DOHH2 (cell line): ENCODE data around the gene TDRD10.

Source experiments
- H3F3A ChIP-seq: fragments of 200-600 bp; sonication (generic), shearing (Covaris generic); 2 replicates; pipeline ENCODE4 v1.6.0; 2016; ENCODE audit warnings: antibody characterized with exemption, mild to moderate bottlenecking; ENCODE audit not compliant: control insufficient read depth, insufficient read depth
- H3K27ac ChIP-seq: fragments of 200-600 bp; sonication (generic); 2 replicates; pipeline ENCODE4 v1.5.1; 2014; ENCODE audit warnings: low read depth, mild to moderate bottlenecking, low read length, moderate library complexity
- H3K27me3 ChIP-seq: fragments of 200-600 bp; sonication (generic); 2 replicates; pipeline ENCODE4 v1.6.1; 2014; ENCODE audit warnings: mild to moderate bottlenecking, low read length, mixed read lengths; ENCODE audit not compliant: control insufficient read depth
- H3K36me3 ChIP-seq: fragments of 200-600 bp; sonication (generic); 2 replicates; pipeline ENCODE4 v1.6.1; 2014; ENCODE audit warnings: mild to moderate bottlenecking, low read length, moderate library complexity, mixed read lengths; ENCODE audit not compliant: control insufficient read depth
- H3K4me1 ChIP-seq: fragments of 200-600 bp; sonication (generic); 2 replicates; pipeline ENCODE4 v1.6.1; 2014; ENCODE audit warnings: mild to moderate bottlenecking, low read length, mixed read lengths; ENCODE audit not compliant: control insufficient read depth
- H3K4me2 ChIP-seq: fragments of 200-600 bp; sonication (generic); 2 replicates; pipeline ENCODE4 v1.6.0; 2014; ENCODE audit warnings: mild to moderate bottlenecking, low read length, moderate library complexity
- H3K4me3 ChIP-seq: fragments of 200-600 bp; sonication (generic); 2 replicates; pipeline ENCODE4 v1.5.1; 2014; ENCODE audit warnings: mild to moderate bottlenecking, low read length, mixed read lengths
- H3K79me2 ChIP-seq: fragments of 200-600 bp; sonication (generic); 2 replicates; pipeline ENCODE4 v1.6.1; 2014; ENCODE audit warnings: mild to moderate bottlenecking, low read length, mixed read lengths; ENCODE audit not compliant: control insufficient read depth
- H3K9me2 ChIP-seq: fragments of 200-600 bp; sonication (generic); replicated peaks from 2 replicates; pipeline ENCODE4 v1.6.1; 2014; ENCODE audit warnings: mild to moderate bottlenecking, low read length, mixed read lengths; ENCODE audit not compliant: control insufficient read depth
- H3K9me3 ChIP-seq: fragments of 200-600 bp; sonication (generic); 2 replicates; pipeline ENCODE4 v1.6.1; 2014; ENCODE audit warnings: antibody characterized with exemption, low read length, mixed read lengths; ENCODE audit not compliant: control insufficient read depth, insufficient read depth
- H4K20me1 ChIP-seq: fragments of 200-600 bp; sonication (generic); 2 replicates; pipeline ENCODE4 v1.6.0; 2014; ENCODE audit warnings: low read depth, mild to moderate bottlenecking, antibody characterized with exemption, low read length, moderate library complexity; ENCODE audit not compliant: control insufficient read depth, insufficient read depth
- EZH2phosphoT487 ChIP-seq: fragments of 200-600 bp; sonication (generic); IDR thresholded peaks from 2 replicates; pipeline ENCODE4 v1.6.1; 2017; ENCODE audit warnings: borderline replicate concordance, mild to moderate bottlenecking, antibody characterized with exemption, low read length, moderate library complexity, mixed read lengths
- TF ChIP-seq, protein P1 (sequence below): fragments of 200-600 bp; sonication (generic); IDR thresholded peaks from one replicate; pipeline ENCODE4 v1.5.1; 2014; ENCODE audit warnings: antibody characterized with exemption, mild to moderate bottlenecking, low read depth, low read length; ENCODE audit not compliant: poor library complexity, severe bottlenecking

TDRD10 gene

GRCh38 chr1:154469844-154470560, 32.0 kb upstream of the TDRD10 start:
- Histone ChIP-seq H3K27ac (no peak overlapping the region), H3K27me3 (peaks cover 23% of the 10 kb centered on the region), H3K9me3 (no peaks in the 10 kb centered on the region), H3K79me2 (no peaks in the 10 kb centered on the region), H3K36me3 (no peaks in the 10 kb centered on the region), H4K20me1 (no peaks in the 10 kb centered on the region), H3K4me1 (no peaks in the 10 kb centered on the region), H3F3A (no peaks in the 10 kb centered on the region), H3K9me2 (no peaks in the 10 kb centered on the region), H3K4me2 (no peak overlapping the region), H3K4me3 (no peak overlapping the region)
- TF ChIP-seq, protein P1, sequence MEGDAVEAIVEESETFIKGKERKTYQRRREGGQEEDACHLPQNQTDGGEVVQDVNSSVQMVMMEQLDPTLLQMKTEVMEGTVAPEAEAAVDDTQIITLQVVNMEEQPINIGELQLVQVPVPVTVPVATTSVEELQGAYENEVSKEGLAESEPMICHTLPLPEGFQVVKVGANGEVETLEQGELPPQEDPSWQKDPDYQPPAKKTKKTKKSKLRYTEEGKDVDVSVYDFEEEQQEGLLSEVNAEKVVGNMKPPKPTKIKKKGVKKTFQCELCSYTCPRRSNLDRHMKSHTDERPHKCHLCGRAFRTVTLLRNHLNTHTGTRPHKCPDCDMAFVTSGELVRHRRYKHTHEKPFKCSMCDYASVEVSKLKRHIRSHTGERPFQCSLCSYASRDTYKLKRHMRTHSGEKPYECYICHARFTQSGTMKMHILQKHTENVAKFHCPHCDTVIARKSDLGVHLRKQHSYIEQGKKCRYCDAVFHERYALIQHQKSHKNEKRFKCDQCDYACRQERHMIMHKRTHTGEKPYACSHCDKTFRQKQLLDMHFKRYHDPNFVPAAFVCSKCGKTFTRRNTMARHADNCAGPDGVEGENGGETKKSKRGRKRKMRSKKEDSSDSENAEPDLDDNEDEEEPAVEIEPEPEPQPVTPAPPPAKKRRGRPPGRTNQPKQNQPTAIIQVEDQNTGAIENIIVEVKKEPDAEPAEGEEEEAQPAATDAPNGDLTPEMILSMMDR, result no peak
- TF ChIP-seq EZH2phosphoT487, result no peak

DNA sequence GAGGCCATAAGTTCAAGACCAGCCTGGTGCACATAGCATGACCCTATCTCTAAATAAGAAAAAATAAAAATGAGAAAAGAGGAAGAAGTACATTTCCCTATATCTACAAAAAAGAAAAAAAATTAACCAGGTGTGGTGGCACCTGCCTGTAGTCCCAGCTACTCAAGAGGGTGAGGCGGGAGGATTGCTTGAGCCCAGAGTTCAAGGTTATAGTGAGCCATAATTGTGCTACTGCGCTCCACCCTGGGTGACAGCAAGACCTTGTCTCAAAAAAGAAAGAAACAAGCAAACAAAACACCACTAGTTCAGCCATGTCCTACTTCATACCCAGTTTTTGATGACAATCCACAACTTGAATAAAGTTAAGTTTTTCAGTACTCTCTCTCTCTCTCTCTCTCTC, 30.7 kb upstream of the TDRD10 start:
- Histone ChIP-seq H4K20me1 (no peaks in the 10 kb centered on the region), H3K4me1 (no peaks in the 10 kb centered on the region), H3K4me2 (no peak overlapping the region), H3K79me2 (no peaks in the 10 kb centered on the region), H3K27ac (no peak overlapping the region), H3K36me3 (no peaks in the 10 kb centered on the region), H3K9me3 (no peaks in the 10 kb centered on the region), H3F3A (no peaks in the 10 kb centered on the region), H3K4me3 (no peak overlapping the region), H3K27me3 (peaks cover 13% of the 10 kb centered on the region), H3K9me2 (no peaks in the 10 kb centered on the region)
- TF ChIP-seq EZH2phosphoT487, result no peak
- TF ChIP-seq, protein P1, result no peak

GRCh38 chr1:154474802-154475201, 27.2 kb upstream of the TDRD10 start:
- no peaks in the 10 kb centered on the region for H4K20me1 ChIP-seq
- H3K4me3 ChIP-seq, result no peak overlapping the region
- H3K9me3 ChIP-seq, result no peaks in the 10 kb centered on the region
- H3K4me2 ChIP-seq, result no peak overlapping the region
- H3K36me3 ChIP-seq, result no peaks in the 10 kb centered on the region
- no peaks in the 10 kb centered on the region for H3K27me3 ChIP-seq
- no peaks in the 10 kb centered on the region for H3F3A ChIP-seq
- H3K9me2 ChIP-seq, result no peaks in the 10 kb centered on the region
- H3K27ac ChIP-seq, result no peak overlapping the region
- peaks cover 15% of the 10 kb centered on the region for H3K4me1 ChIP-seq
- no peak for TF ChIP-seq EZH2phosphoT487
- TF ChIP-seq, protein P1, result no peak
- no peaks in the 10 kb centered on the region for H3K79me2 ChIP-seq
